HepG2 (cell line): ENCODE results near the gene KIZ. TPM values are rescaled to one million over a fixed set of nuclear protein-coding genes. Genes with fewer than 3 reads are reported as not detected.
A peak's percentile ranks its signal among the peaks of the same experiment; 100 is the strongest.

Source experiments
- ARNTL ChIP-seq: sonication (generic); formaldehyde crosslinking; IDR thresholded peaks from 2 replicates; pipeline ENCODE4 v1.4.0; 2020; ENCODE audit warnings: mild to moderate bottlenecking, missing genetic modification reagents
- GABPA ChIP-seq, 2 experiments: IDR thresholded peaks; 2 replicates each; pipeline ENCODE4 v1.6.1; 2011 to 2016; ENCODE audit warnings: low read depth in 2 of 2, low read length in 1 of 2, missing biosample characterization in 1 of 2, missing genetic modification characterization in 1 of 2
- GATAD2A ChIP-seq: IDR thresholded peaks from 2 replicates; pipeline ENCODE4 v1.6.1; 2016
- HOXA9 ChIP-seq: sonication (generic); formaldehyde crosslinking; IDR thresholded peaks from 2 replicates; pipeline ENCODE4 v1.8.1; 2022; ENCODE audit warnings: missing genetic modification reagents, mild to moderate bottlenecking, moderate library complexity, borderline replicate concordance
- MAFG ChIP-seq: sonication (generic); formaldehyde crosslinking; IDR thresholded peaks from 2 replicates; pipeline ENCODE4 v1.5.1; 2020; ENCODE audit warnings: mild to moderate bottlenecking, missing genetic modification reagents
- NAIF1 ChIP-seq: sonication (generic); formaldehyde crosslinking; IDR thresholded peaks from 2 replicates; pipeline ENCODE4 v1.5.0; 2020; ENCODE audit warnings: mild to moderate bottlenecking, missing genetic modification reagents, borderline replicate concordance
- PRDM15 ChIP-seq: sonication (generic); formaldehyde crosslinking; IDR thresholded peaks from 2 replicates; pipeline ENCODE4 v1.4.0; 2020; ENCODE audit warnings: missing genetic modification reagents
- SIX1 ChIP-seq: sonication (generic); formaldehyde crosslinking; IDR thresholded peaks from 2 replicates; pipeline ENCODE4 v1.4.0; 2020; ENCODE audit warnings: missing genetic modification reagents, borderline replicate concordance
- SRY ChIP-seq: sonication (generic); formaldehyde crosslinking; IDR thresholded peaks from 2 replicates; pipeline ENCODE4 v1.8.0; 2022; ENCODE audit warnings: mild to moderate bottlenecking, missing genetic modification reagents
- ZBTB25 ChIP-seq: IDR thresholded peaks from 2 replicates; pipeline ENCODE4 v1.6.1; 2018; ENCODE audit warnings: missing genetic modification reagents
- ZBTB49 ChIP-seq: sonication (generic); formaldehyde crosslinking; IDR thresholded peaks from 2 replicates; pipeline ENCODE4 v1.4.0; 2020; ENCODE audit warnings: missing genetic modification reagents, borderline replicate concordance
- ZNF362 ChIP-seq: sonication (generic); formaldehyde crosslinking; IDR thresholded peaks from 2 replicates; pipeline ENCODE4 v1.4.0; 2020; ENCODE audit warnings: missing genetic modification reagents, mild to moderate bottlenecking, borderline replicate concordance
- ZNF496 ChIP-seq: sonication (generic); formaldehyde crosslinking; IDR thresholded peaks from 2 replicates; pipeline ENCODE4 v1.8.1; 2023; ENCODE audit warnings: mild to moderate bottlenecking, moderate library complexity, missing genetic modification reagents; ENCODE audit not compliant: insufficient replicate concordance
- ZNF691 ChIP-seq: sonication (generic); formaldehyde crosslinking; IDR thresholded peaks from 2 replicates; pipeline ENCODE4 v1.4.0; 2020; ENCODE audit warnings: missing genetic modification reagents, low read depth, mild to moderate bottlenecking, borderline replicate concordance
- ZSCAN22 ChIP-seq: sonication (generic); formaldehyde crosslinking; IDR thresholded peaks from 2 replicates; pipeline ENCODE4 v1.4.0; 2020; ENCODE audit warnings: mild to moderate bottlenecking, missing genetic modification reagents
- polyA plus RNA-seq, 8 experiments: library from polyadenylated mRNA; depleted of rRNA in 3 of 8; stranded (reverse) in 7 of 8; unstranded in 1 of 8; fragments of >200 nt; fragmentation: Illumina TruSeq in 4 of 8; extraction: Trizol in 4 of 8; gene quantifications; 2 replicates each; pipeline versions ENCODE4 v1.2.1 to v1.2.3, GENCODE V29; 2011 to 2016; ENCODE audit warnings: low read depth in 4 of 8, missing spikeins in 1 of 8, mixed read lengths in 1 of 8; ENCODE audit not compliant: insufficient read depth in 1 of 8
- total RNA-seq, 5 experiments: library from RNA; depleted of rRNA; stranded (reverse); fragments of >200 nt; fragmentation: Illumina TruSeq; extraction: Trizol; gene quantifications; 2 replicates each; pipeline ENCODE4 v1.2.3, GENCODE V29; 2016; ENCODE audit warnings: low read depth in 1 of 5

The KIZ gene
- total and polyA plus RNA-seq, 2 of the 13 experiments (the other 11 are each of a cell fraction or from before 2014, with no cell fraction given) = 46.3 to 114 TPM

- no peak for TF ChIP-seq SRY (CRISPR knock-in tag)
- no peak for TF ChIP-seq NAIF1 (CRISPR knock-in tag)
- TF ChIP-seq ZBTB25 = peak; percentile 88
- TF ChIP-seq ARNTL (CRISPR knock-in tag) = peak; percentile 79
- TF ChIP-seq ZNF362 (CRISPR knock-in tag) = peak; percentile 66; the same call in 1 of the 2 replicates
- TF ChIP-seq PRDM15 (CRISPR knock-in tag) = peak; percentile 71; the same call in 1 of the 2 replicates
- peak; percentile 98 for TF ChIP-seq GATAD2A
- TF ChIP-seq GABPA (IDR thresholded peaks at IDR 0.05; ENCODE audit: low read depth, low read length) = no peak
- TF ChIP-seq GABPA (CRISPR knock-in tag; IDR thresholded peaks at IDR 0.05; ENCODE audit: low read depth) = peak; percentile 59; the same call in 1 of the 2 replicates
- TF ChIP-seq ZNF691 (CRISPR knock-in tag) = 0 out of 2 replicates have a peak, but pooled peaks have one; percentile 45
- 0 out of 2 replicates have a peak, but pooled peaks have one; percentile 50 for TF ChIP-seq ZSCAN22 (CRISPR knock-in tag)
- peak; percentile 90 for TF ChIP-seq SIX1 (CRISPR knock-in tag)
- no peak for TF ChIP-seq HOXA9 (CRISPR knock-in tag)
- TF ChIP-seq MAFG (CRISPR knock-in tag) = no peak
- TF ChIP-seq ZNF496 (CRISPR knock-in tag) = no peak
- no peak for TF ChIP-seq ZBTB49 (CRISPR knock-in tag)
Observed at GRCh38 chr20:21134883-21135493, 9.1 kb downstream of the KIZ start (continued).
